GM19099 (cell line): Measurements from ENCODE around the gene KCNT2.

Source experiments
- POLR2A ChIP-seq: IDR thresholded peaks from 3 replicates; pipeline ENCODE4 v1.6.1; 2011; ENCODE audit warnings: low read depth; ENCODE audit not compliant: insufficient read length; ENCODE audit errors: extremely low read depth

Gene KCNT2

DNA sequence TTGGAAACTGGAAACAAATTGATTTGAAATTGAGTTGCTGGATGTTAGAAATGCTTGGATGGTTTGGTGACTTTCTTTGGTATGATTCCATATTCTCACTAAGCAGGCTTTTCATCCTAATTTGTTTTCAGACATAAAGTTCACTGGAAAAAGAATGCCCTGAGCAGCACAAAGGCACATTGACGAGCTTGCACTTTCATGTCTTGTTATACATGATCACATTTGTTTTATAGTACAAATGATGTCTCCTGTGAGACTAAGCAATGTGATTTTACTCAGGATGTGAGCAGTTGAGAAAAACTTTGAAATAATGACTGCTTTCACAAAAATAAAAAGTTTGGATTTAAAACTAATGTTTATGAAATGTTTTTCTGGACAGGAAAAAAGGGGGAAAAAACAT is 63.6 kb downstream of the KCNT2 start:
- no peak for TF ChIP-seq POLR2A

- no peak for TF ChIP-seq POLR2A
These were observed 64.4 kb downstream of the KCNT2 start for GRCh38 chr1:196543833-196544232.

DNA sequence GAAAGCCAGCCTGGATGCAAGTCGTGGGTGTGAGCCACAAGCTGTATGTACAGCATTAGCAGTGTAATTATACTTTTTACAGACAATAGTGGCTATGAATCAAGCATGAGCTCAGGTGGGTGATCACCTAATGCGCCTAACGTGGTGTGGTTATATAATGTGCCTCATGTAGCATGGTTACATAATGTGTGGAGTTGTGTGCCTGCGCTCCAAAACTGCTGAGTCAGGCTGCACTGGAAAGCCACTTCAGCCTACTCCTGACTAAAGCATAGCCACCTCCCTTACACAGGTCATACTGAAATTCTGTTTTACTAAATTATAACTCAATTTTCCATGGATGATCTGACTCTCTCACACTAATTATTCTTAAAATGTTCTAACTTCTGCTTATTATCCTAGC is 69.8 kb downstream of the KCNT2 start:
- no peak for TF ChIP-seq POLR2A

DNA sequence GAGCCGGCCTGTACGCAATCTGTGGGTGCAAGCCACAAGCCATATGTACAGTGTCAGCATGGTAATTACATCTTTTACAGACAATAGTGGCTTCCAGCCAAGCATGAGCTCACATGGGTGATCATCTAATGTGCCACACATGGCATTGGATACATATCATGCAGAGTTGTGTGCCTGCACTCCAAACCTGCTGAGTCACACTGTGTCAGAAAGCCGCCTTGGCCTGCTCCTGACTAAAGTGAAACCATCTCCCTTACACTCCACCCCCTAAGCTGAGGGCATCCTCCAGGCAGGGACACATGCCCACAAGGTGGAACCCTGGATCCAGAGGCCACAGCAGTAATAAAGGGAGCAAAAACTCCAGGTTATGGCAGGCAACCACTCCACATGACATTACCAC is 72.5 kb downstream of the KCNT2 start:
- no peak for TF ChIP-seq POLR2A

GRCh38 chr1:196531737-196532524 is 76.3 kb downstream of the KCNT2 start:
- no peak for TF ChIP-seq POLR2A

DNA sequence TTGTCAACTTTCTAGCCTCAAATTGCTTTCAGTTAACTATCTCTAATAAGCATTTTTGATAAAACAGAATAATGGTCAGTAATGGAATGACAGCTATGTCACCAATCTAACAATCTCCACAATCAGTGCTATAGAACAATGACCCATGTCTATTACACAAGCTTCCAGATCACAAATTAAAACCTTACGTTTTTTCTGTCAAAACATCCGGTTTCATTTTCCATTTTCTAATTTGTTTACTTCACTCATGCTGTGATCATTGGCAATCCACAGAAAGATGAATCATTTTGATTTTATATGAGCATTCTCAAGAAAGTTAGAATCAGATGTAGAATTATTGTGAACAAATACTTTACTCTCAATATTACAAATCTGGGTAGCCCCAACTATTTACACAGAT is 80.3 kb downstream of the KCNT2 start:
- no peak for TF ChIP-seq POLR2A

DNA sequence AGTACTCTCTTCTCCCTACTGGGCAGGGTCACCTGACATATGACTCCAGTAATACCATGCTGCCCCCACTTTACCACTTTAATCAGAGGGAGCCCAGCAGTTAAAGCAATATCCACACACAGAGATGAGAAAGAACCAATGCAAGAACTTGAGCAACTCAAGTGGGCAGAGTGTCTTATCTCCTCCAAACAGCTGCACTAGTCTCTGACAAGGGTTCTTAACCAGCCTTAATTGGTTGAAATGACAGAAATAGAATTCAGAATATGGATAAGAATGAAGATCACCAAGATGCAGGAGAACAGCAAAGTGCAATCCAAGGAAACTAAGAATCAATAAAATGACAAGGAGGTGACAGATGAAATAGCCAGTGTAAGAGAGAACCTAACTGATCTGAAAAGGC is 91.0 kb downstream of the KCNT2 start:
- no peak for TF ChIP-seq POLR2A

GRCh38 chr1:196516373-196516772 is 91.9 kb downstream of the KCNT2 start:
- no peak for TF ChIP-seq POLR2A

GRCh38 chr1:196515904-196516303 is 92.3 kb downstream of the KCNT2 start:
- no peak for TF ChIP-seq POLR2A

DNA sequence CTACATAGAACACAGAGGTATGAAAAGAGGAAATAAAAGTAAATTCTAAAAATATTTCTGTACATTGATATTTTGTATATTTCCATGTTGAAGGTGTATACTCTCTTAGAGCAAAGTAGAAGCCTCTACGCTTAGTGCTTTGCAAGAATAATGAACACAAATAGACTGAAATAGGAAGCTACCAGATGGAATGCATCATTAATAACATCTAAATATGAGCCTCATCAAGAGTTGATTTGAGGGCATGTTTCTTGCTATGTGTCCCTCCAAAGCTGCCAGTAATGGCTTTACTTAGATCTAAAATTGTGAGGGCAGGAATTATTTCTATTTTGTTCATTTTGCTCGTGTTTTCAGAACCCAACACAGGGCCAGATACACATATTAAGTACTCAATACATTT is 94.4 kb downstream of the KCNT2 start:
- TF ChIP-seq POLR2A, result no peak

DNA sequence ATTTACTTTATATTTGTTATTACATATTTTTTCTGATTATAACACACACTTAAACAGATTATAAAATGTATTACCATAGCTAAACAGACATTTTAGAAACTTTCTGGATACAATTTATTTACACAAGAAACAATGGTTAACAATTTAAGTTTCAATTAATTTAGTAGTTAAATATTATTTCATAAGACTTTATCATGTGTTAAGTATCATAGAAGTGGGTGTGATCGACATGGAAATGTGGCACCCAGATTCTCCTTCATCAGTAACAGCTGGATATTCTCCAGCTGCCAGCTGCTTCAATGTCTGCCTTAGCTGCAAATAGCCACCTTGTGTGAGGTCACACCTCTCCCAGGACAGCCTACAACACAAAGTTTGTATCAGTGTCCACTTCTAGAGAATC is 97.8 kb downstream of the KCNT2 start:
- no peak for TF ChIP-seq POLR2A

- TF ChIP-seq POLR2A, result no peak
These were observed 105.8 kb downstream of the KCNT2 start for GRCh38 chr1:196502437-196502836.

GRCh38 chr1:196501760-196502428 is 106.3 kb downstream of the KCNT2 start:
- TF ChIP-seq POLR2A, result no peak

DNA sequence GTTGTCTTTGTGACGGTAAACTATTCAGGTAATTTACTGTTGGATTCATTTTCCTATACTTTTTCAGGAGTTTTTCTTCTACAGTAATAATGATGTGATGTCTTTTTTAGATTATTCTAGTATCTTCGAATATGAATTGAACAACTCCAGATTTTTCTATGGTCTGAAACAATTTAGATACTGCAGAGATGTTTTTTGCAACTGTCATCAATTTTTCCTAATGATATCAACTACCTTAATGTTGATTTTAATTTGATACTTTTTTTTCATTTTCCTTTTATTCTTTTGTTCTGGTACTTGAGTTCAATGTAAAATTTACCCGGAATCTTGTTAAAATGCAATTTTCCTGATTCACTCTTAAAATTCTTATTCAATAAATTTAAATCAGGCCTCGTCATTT is 110.4 kb downstream of the KCNT2 start:
- no peak for TF ChIP-seq POLR2A

DNA sequence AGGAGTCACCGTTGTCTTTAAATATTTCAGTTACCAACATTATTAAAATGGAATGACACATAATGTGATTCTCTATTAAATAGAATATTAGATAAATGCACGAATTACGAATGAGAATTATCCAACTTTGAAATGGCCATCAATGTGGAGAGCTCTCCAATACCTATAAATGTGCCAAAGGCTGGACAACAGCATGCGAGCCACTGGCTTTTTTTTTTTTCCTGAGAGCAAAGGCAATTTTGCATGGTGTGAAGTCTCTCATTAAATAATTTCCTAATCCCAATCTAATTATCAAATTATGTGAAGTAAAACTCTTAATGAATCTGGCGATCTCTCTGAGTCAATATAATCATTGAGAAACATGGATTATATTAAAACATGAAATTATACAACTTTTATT is 113.5 kb downstream of the KCNT2 start:
- TF ChIP-seq POLR2A, result no peak

DNA sequence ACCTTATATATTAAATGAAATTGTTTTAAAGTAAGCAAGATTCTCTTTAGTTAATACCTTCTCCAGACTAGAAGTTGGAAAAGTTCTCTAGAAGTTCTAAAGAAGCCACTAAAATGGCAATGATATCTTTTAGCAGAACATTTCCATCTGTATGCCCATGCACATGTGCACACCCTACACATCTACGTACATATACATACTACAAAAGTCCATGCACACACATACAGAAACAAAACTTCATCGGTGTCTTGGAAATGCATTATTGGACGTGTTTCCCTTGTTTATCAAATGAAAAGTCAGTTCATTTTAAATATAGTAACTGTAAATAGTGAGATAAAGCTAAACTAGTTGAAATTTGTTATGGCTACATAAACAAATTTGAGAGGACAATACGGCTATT is 114.4 kb downstream of the KCNT2 start:
- no peak for TF ChIP-seq POLR2A
